ENCODE measurements around the gene NR5A1.
A peak's percentile ranks its signal among the peaks of the same experiment; 100 is the strongest.

NR5A1 gene

DNA sequence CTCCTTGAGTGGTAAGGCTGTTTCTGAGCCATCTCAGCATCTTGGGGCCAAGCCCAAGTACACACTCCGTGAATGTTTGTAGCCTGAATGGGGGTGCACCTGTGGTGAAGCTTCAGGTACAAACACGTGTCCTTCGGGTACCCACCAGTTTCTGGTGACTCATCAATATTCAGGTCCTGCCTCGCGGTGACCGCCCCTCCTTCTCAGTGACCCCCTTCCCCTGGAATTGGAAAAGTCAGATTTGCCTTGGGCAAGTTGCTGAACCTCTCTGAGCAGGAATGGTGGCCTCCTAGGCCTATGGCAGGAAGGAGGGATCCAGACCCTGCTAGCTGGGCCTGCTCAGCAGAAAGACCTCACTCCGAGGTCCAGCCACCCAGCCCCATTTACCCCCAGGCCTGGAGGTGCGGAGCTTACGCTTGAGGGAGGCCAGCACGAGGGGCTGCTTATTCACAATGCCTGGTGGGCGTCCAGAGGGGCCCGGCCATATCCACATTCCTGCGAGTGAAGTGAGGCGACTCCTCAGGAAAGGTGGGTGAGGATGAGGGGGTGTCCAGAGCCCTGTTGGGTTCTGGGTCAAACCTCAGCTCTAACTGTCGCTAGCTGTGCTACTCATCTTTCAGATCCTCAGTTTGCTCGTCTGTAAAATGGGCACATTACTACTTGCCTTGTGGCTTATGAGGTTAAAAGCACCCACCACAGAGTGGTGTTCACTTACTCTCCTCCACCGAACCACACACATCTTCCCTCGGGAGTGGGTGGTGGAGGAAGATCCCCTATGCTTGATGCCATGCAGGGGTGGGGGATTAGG is 49.9 kb downstream of the NR5A1 start:
- DNase-seq = no peak

DNA sequence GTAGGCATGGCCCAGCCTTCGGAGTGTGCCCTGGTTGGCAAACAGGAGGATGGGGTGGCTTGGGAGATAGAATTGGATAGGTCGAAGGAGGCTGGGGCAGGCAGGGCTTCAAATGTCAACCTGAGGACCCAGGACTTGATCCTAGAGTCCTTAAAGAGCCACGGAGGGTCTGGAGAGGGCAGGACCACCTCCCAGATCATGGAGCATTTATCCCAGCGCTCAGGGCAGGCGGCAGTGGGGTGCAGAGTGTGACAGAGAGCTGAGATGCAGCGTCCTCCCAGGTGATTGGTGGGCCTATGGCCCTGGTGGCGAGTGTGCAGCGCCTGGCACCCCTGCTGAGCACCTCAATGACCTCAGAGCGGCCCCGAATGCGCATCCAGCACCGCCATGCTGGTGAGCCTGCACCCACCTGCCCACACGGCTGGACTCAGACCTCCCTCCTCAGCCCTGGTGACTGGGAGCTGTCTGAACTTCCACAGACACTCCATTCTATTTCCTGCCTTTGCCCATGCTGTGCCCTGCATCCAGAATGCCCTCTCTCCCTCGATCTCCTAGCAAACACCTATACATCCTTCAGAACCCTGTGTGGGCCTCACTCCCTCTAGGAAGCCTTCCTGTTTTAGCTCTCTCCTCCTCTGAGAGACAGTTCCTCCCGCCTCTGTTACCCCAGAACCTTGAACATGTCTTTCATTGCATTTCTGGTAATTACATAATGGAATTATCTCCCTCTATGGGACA is 50.7 kb downstream of the NR5A1 start:
- no peak for DNase-seq

DNA sequence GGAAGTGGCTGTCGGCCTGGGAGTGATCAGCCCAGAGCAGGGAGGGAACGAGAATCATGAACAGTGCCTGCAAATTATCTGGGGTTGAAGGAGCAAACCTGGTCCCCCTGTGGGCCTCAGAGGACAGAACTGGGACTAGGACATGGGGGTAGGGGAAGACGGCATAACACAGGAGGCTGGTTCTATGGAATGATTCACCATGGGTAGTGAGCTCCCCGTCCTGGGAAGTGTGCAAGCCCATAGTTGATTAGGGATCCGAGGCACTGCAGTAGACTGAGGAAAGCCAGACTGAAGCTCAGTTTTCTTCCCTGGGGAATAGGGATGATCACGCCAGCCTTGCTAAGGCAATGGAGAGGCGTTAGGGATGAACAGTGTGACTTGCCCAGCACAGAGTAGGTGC is 51.4 kb downstream of the NR5A1 start:
- no peak for DNase-seq

DNA sequence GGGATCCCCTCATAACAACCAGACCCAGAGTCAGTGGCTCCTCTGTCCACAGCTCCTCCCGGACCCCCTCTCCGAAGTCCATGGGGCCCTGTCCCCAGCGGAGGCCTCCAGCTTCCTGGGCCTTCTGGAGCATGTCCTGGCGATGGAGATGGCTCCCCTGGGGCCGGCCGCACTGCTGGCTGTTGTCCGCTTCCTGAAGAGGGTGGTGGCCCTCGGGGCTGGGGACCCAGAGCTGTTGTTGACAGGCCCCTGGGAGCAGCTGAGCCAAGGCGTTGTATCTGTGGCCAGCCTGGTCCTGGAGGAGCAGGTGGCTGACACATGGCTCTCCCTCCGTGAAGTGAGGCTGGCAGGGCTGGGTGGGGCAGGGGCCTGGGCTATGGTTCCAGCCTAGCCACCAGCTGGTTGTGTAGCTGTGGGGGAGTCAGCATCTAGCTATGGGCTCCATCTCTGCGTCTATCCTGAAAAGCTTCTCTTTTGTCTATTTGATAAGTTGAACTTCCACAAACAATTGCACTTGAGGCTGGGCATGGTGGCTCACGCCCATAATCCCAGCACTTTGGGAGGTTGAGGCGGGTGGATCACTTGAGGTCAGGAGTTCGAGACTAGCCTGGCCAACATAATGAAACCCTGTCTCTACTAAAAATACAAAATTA is 52.3 kb downstream of the NR5A1 start:
- no peak for DNase-seq

DNA sequence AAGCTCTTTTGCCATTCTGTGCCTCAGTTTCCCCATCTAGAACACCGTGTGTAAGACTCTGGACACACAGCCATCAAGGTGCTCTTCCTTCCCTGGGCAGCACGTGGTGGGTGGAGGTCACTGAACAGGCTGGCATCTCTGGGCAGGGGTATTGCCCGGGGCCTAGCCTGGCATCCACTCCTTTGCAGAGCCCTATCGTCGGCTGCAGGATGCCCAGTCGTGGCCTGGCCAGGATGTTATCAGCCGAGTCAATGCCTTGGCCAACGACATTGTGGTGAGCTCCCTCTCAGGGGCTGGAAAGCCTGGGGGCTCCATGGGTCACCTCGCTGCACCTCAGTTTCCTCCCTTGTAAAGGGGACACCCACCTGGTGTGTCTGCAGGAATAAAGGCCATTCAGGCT is 52.9 kb downstream of the NR5A1 start:
- no peak for DNase-seq

DNA sequence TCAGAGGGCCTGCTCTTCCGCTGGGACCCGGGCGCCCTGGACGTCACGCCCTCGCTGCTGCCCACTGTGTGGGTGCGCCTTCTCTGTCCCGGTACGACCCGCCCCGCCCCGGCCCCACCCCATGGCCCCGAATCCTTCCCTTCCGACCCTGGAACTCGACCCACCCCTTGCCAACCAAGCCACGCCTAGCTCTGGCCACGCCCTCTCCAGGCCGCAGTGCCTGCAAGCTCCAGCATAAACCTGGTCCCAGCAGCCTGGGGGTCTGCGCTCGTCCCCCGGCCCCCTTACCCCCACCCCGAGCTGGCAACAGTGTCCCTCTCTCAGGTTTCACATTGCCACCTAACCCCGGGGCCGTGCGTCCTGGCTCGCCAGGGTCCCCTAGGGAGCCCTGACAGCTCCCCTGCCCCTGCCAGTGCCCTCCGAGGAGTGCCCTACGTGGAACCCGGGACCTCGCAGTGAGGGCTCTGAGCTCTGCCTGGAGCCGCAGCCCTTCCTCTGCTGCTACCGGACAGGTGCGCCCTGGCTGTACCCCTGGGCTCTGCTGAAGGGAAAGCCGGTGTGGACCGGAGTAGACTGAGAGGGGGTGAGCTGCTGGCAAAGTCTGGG is 53.5 kb downstream of the NR5A1 start:
- DNase-seq = no peak

DNA sequence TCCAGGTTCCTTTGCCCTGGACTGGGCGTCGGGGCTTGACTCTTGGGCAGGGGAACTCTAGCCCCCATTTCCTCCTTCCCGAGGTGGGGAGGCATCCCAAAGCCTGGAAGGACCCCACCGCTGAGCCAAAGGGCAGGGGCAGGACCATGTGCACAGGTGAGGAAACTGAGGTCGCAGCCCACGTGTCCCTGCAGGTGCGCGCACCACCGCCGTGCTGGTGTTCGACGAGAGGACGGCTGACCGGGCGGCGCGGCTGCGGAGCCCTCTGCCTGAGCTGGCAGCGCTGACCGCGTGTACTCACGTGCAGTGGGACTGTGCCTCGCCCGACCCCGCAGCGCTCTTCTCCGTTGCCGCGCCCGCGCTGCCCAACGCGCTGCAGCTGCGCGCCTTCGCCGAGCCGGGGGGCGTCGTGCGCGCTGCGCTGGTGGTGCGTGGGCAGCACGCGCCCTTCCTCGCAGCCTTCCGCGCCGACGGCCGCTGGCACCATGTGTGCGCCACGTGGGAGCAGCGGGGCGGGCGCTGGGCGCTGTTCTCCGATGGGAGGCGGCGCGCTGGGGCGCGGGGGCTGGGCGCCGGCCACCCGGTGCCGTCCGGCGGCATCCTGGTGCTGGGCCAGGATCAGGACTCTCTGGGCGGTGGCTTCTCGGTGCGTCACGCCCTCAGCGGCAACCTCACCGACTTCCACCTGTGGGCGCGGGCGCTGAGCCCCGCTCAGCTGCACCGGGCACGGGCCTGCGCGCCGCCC is 54.2 kb downstream of the NR5A1 start:
- no peak for DNase-seq

DNA sequence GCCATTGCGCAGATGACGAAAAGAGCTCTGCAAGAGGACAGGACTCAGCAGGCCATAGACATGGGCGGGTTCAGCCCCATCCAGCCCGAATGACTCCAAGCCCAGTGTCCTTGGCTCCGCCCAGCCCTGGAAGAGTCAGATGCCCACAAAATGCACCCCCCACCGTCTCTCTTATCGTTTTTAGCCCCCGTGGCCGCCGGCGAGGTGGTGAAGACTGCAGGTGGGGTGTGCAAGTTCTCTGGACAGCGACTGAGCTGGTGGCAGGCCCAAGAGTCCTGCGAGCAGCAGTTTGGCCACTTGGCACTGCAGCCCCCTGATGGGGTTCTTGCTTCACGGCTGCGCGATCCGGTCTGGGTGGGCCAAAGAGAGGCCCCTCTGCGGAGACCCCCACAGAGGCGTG is 54.9 kb downstream of the NR5A1 start:
- DNase-seq = no peak

DNA sequence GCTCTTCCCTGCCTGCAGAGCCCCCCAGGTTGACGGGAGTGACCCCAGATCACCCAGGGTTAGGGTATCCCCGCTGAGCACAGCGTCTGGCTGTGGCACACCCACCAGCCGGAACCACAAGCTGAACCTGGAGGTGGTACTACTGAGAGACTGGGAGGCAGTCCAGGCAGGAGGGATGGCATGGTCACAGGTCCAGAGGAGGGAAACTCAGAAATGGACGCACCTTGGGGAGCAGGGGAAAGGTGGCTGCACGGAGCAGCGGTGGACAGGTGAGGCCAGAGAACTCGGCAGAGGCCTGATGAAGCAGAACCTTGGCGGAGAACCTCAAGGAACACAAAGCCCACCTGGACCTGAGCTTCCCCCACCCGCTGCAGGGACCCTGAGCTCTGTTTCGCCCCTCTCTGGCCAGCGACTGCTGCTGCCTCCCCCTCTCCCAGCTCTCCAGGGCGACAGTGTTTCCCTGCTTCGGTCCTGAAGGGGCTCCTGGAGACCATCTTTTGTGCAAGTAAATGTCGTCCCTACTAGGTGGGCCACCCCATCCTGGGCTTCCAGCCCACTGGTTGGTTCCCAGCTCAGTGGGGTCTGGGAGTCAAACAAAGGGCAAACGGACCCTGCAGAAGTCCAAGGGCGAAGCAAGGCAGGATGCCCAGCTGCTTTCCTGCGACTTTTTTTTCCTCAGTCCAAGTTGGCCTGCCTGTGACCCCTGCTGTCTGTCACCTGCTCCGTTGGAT is 56.1 kb downstream of the NR5A1 start:
- no peak for DNase-seq

DNA sequence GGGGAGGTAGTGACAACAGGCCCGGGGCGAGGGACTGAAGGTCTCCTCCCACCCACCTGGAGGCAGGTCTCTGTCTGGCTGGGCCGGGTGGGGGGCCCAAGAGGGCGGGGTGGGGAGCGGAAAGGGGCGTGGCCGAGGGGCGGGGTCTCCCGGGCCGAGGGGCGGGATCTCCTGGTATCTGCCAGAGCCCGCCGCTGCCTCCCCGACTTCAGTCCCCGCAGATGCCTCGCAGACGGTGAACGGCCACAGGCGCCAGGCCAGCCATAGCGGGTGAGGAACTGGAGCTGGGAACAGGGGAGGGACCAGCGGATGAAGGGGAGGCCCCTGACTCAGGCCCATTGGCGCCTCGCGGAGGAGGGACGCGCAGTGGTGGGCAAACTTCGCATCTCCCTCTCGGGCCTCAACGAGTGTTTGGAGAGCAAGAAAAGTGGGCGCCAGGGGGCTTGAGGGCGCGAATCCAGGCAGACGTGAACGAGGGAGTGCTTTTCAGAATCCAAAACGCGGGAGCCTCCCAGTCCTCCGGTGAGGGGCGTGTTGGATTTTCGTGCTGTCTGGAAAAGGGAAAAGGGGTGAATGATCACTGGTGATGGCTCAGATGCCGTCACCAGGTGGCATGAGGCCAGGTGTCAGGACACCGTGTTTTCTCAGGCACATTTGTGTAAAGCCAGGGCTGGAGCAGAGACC is 56.8 kb downstream of the NR5A1 start, which contains the start of gene ADGRD2:
Gene ADGRD2 (plus strand): TSS at position 211 of the 684 bp plus-strand sequence. CDS start 1,216 bp downstream, outside the sequence.
- peak; percentile 62 for DNase-seq

DNA sequence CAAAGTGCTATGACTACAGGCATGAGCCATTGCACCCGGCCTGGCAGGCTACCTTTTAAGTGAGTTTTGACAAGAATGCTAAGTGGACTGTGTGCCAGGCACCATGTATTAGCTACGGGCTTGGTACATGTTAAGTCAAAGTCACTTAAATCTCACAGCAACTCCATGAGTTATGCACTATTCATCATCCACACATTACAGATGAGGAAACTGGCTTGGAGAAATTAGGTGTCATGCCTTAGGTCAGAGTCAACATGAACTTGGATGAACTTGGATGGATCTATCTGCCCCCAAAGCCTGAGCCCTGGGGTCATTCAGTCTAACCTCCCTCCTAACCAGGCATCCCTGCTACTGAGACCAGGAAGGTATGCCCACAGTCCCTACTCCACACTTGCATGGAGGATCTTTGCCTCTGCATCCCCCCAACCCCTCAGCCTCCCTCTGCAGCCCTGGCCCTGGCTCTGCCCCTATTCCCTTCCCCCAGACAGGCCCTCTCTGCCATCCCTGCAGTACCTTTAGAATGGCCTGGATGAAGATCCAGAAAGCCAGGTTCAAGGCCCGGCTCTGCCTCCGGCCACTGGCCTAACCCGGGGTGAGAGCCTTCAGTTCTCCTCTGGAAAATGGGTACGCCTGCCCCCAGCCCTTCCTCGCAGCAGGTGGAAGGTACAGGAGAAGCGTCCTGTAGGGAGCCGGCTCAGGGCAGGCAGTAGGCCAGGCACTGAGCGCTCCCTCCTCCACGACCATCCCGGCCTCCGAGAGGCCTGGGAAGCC is 57.6 kb downstream of the NR5A1 start:
- DNase-seq = no peak

DNA sequence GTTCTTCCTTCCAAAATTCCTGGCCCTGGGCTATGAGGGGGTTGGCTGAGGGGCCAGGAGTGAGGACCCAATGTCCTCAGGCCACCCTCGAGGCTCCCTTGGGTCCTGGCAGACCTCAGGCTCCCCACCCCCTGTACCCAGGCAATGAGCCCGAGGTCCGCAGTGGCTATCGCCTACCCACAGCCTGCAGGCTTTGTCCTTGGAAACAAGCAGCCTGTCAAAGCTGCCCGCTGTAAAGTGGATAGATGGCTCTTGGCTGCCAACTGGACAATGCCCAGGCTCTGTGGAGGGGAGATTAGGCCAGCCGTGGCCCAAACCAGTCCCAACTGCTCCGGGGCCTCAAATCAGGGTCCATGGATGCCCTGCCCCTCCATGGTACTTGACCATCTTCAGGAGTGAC is 59.2 kb downstream of the NR5A1 start:
- DNase-seq = no peak

DNA sequence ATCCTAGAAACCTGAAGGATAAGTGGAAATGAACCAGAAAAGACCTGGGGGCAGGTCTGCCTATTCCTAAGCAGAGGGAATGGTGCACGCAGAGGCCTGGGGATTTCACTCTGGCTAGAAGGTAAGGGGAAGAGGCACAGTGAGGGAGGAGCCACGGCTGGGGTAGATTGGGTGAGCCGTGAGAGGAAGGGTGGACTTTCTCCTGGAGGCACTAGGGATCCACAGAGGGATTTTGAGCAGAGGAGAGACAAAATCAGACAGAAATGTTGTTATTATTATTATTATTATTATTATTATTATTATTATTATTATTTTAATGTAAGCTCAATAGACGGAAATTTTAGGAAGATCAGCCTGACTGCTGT is 59.9 kb downstream of the NR5A1 start:
- no peak for DNase-seq

DNA sequence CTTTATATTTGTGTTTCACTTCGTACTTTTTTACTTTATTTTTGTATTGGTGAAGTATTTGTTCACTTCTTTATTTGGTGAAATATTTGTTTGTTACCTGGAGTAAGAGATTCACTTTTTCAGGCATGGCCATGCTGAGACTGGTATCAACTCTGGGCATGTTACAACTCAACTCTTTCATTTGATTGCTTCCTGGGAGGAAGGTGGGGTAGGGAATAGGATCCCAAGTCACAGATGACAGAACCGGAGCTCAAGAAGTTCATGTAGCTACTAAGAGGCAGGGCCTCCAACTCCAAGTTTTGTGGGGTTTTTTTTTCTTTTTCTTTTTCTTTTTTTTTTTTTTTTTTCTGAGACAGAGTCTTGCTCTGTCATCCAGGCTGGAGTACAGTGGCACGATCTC is 63.0 kb downstream of the NR5A1 start:
- no peak for DNase-seq

DNA sequence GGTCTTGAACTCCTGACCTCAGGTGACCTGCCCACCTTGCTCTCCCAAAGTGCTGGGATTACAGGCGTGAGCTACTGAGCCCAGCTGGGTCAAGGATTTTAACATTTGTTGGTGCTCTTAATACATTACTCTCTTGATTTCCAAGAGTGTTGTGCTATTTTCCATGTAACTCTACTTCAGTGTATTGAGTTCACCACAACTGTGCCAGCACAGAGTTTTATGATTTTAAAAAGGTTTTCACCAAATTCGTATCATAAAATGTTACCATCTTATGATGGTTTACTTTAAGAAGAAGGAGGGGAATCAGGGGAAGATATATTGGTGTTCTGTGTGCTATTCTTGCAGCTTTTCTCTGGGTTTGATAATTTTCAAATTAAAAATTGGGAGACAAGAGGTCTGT is 63.6 kb downstream of the NR5A1 start:
- no peak for DNase-seq

DNA sequence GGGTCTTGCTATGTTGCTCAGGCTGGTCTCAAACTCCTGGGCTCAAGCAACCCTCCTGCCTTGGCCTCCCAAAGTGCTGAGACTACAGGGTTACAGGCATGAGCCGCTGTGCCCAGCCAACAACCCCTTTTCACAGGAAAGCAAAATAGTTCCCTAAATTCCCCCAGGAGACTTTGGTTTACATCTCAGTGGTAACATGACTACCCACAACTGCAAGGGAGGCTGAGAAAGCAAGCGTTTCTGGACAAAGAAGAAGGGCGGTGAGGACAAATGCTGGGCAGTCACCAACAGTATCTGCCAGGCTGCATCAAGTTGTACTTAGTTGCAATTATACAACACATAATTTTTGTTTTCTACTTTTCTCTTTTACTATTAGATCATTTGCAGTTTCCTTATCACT is 64.4 kb downstream of the NR5A1 start:
- no peak for DNase-seq

DNA sequence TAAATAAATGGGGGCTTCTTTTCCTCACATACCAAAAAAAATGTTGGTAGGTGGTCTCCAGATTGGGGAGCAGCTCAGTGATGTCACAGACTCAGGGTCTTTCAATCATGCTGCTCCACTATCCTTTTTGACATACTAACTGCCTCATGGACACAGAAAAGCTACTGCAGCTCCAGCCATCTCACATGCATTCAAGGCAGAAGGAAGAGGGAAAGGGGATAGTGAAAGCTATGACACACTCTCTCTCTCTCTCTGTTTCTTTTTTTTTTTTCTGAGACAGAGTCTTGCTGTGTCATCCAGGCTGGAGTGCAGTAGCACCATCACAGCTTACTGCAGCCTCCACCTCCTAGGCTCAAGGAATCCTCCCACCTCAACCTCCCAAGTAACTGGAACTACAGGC is 64.8 kb downstream of the NR5A1 start:
- no peak for DNase-seq

DNA sequence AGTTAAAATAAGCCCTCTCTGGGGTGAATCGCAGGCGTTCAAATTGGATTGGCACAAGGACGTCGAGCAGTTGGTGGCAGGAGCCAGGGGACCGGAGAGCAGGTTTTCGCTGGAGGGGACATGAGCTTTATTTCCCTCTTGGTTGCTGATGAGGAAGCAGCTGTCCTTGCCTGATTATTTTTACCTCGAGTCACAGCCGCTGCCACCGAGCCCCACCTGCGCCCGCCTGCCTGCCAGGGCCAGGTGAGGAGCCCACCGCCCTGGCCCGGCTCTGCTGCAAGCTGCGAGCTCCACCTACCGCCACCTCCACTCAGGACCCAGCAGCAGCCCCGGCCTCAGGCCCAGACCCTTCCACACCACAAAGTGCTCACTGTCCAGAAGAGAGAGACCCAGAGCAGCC is 65.9 kb downstream of the NR5A1 start:
- no peak for DNase-seq

DNA sequence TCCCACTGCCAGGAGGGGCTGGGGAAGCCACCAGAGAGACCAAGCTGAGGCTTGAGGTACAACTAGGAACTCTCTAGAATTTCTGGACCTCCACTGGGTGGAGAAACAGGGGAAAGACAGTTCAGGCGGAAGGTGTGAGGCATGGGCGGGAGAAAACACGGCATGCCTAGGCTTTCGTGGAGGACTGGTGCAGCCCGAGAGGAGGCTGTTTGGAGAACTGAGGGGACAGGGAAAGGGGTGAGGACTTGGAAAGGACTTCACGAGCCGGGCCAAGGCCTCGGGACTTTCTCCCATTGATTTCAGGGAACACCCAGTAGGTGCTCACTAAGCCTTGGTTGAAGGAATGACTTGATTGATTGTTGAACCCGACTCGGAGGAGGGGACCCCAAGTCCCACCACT is 66.4 kb downstream of the NR5A1 start:
- no peak for DNase-seq

DNA sequence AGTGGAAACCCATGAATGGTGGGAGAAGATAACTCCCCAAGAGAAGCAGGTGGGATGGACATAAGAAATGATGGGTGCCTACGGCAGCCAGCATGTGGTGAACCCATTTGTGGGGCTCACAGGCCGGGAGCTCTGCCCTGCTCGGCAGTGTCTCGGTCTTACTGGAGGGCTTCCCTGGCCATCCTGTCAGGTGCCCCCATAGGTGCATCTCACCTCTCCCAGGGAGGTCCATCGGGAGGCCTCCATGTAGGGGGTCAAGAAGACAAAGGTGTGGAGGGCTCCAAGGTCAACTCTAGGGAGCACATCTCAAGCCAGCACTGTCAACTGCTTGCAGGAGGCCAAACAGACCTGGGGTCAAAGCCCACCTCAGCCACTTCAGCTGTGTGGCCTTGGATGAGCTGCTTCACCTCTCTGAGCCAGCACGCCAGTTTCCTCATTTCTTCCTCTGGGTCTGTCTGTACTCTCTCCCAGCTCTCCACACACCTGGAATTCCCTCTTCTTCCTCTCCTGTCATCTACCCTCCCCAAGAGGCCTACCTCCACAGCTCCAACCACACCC is 67.4 kb downstream of the NR5A1 start:
- DNase-seq = no peak

Data from left hindlimb (tissue), 1 donor.